DND-41 (cell line): ENCODE results near the gene DDRGK1.

Experiments used
- CTCF ChIP-seq: IDR thresholded peaks from 2 replicates; pipeline ENCODE4 v1.5.1; 2012; ENCODE audit warnings: borderline replicate concordance, low read length, moderate library complexity, mild to moderate bottlenecking; ENCODE audit not compliant: poor library complexity, severe bottlenecking; ENCODE audit errors: extremely low read depth
- EZH2 ChIP-seq: IDR thresholded peaks from 3 replicates; pipeline ENCODE4 v1.6.1; 2012; ENCODE audit warnings: borderline replicate concordance, low read depth, mild to moderate bottlenecking, moderate library complexity, low read length, inconsistent platforms; ENCODE audit not compliant: severe bottlenecking

- no peak for TF ChIP-seq CTCF
- no peak for TF ChIP-seq EZH2
These were observed 24.2 kb upstream of the DDRGK1 start for GRCh38 chr20:3228750-3229032.
